GM06990 (cell line): ENCODE results near the gene SLIT1.

Experiments used
- DNase-seq: peaks from one replicate; pipeline ENCODE4 v3.0.0-alpha.2; 2011; ENCODE audit not compliant: insufficient read length; ENCODE audit errors: extremely low read depth
- H3K27me3 ChIP-seq: replicated peaks from 2 replicates; pipeline ENCODE4 v1.6.0; 2011; ENCODE audit warnings: low read length; ENCODE audit not compliant: control insufficient read depth, insufficient read depth
- H3K36me3 ChIP-seq: 2 replicates; pipeline ENCODE4 v1.5.1; 2011; ENCODE audit warnings: low read length; ENCODE audit not compliant: control insufficient read depth, insufficient read depth
- H3K4me3 ChIP-seq: replicated peaks from 2 replicates; pipeline ENCODE4 v1.5.1; 2011; ENCODE audit warnings: low read depth, mild to moderate bottlenecking, control low read depth, low read length
- TF ChIP-seq, protein P1 (sequence below): IDR thresholded peaks from 2 replicates; pipeline ENCODE4 v1.5.1; 2011; ENCODE audit warnings: low read length, control low read depth, mild to moderate bottlenecking, inconsistent platforms; ENCODE audit not compliant: insufficient read depth, poor library complexity, severe bottlenecking

SLIT1 gene

DNA sequence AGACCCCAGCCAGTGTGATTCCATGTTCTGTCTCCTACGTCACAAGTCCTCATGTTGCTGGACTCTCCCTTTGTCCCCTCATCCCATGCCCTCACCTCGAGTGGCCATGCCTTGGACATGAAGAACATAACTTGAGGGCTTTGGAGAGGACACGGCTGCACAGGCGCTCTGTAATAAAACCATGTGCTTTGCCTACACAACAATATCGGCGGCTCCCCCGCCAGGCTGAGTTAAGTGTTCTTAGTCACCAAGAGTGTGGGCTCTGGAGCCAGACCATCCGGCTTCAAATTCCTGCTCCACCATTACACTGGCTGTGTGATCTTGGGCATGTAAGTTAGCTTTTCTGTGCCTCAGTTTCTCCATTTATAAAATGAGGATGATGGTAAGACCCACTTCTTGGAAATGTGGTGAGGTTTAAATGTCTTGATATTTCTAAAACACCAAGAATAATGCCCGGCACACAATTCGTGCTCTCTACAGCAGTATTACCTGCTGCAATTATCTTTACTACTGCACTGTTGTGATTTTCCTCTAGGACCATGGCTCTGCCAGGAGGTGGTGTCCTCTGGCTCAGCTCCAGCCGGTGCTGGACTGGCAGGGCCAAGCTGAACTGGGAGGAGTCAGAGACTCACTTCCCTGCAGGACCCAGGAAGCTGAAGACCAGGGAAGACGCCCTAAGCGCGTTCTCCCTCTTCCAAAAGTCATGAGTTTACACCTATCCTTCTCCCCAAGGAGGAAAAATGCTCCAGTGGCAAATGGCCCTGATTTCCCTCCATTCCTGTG, 15.7 kb downstream of the SLIT1 start:
- TF ChIP-seq, protein P1, sequence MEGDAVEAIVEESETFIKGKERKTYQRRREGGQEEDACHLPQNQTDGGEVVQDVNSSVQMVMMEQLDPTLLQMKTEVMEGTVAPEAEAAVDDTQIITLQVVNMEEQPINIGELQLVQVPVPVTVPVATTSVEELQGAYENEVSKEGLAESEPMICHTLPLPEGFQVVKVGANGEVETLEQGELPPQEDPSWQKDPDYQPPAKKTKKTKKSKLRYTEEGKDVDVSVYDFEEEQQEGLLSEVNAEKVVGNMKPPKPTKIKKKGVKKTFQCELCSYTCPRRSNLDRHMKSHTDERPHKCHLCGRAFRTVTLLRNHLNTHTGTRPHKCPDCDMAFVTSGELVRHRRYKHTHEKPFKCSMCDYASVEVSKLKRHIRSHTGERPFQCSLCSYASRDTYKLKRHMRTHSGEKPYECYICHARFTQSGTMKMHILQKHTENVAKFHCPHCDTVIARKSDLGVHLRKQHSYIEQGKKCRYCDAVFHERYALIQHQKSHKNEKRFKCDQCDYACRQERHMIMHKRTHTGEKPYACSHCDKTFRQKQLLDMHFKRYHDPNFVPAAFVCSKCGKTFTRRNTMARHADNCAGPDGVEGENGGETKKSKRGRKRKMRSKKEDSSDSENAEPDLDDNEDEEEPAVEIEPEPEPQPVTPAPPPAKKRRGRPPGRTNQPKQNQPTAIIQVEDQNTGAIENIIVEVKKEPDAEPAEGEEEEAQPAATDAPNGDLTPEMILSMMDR, result no peak
- Histone ChIP-seq H3K36me3 (no peaks in the 10 kb centered on the region), H3K4me3 (no peak overlapping the region), H3K27me3 (no peaks in the 10 kb centered on the region)
- DNase-seq, result no peak

DNA sequence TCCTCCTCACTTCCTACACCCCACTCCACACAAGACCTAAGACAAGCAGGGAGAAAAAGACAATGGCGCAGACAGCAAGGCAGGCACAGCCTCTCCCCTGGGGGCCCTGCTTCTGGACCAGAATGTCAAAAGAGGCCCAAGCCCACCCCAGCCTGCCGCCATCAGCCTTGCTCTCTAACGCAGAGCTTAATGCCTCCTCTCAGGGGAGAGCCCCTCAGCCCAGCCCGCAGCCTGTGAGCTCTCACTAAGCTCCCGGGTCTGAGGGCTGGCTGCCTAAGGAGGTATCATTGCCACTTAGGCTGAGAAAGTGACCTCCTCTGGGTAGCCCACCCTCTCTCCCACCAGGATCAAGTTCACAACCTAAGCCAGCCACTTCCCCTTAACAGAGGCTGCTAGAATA, 16.7 kb downstream of the SLIT1 start:
- no peak for DNase-seq
- Histone ChIP-seq H3K4me3 (no peak overlapping the region), H3K27me3 (no peaks in the 10 kb centered on the region), H3K36me3 (no peaks in the 10 kb centered on the region)
- TF ChIP-seq, protein P1, result no peak

DNA sequence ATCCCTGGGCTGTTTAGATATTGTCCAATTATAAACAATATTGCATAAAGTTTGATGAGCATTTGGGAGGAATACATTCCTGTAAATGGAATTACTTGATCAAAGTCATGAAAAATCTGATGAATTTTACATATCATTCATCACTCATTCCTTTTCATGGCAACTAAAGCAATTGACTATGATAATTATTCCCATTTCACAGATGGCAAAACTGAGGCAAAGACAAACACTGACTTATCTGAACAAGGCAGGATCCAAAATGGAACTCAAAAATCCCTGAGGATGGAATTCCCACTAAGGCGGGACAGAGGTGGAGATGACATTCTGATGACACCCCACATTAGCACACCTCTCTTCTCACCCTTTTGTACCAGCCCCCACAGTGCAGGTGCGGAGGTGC, 17.1 kb downstream of the SLIT1 start:
- Histone ChIP-seq H3K27me3 (no peaks in the 10 kb centered on the region), H3K4me3 (no peak overlapping the region), H3K36me3 (no peaks in the 10 kb centered on the region)
- TF ChIP-seq, protein P1, result no peak
- no peak for DNase-seq

DNA sequence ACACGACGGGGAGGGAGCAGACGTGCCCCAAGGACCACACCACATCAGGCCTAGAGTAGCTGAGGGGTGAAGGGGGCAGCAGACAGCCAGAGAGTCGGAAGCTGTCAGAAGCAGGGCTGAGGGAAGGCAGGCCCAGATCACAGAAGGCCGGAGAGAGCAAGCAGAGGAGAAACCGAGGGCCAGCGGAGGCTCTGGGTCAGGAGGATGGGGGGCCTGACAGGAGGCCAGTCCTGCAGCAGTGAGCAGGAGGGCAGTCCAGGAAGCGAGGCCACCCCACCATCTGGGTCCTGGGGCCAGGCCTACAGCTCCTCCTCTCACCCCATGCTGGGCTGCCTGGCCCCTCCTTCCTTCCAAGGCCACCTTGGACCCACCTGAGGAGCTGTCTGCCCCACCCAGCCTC, 20.3 kb downstream of the SLIT1 start:
- DNase-seq, result no peak
- Histone ChIP-seq H3K36me3 (no peaks in the 10 kb centered on the region), H3K4me3 (no peak overlapping the region), H3K27me3 (no peaks in the 10 kb centered on the region)
- TF ChIP-seq, protein P1, result no peak

DNA sequence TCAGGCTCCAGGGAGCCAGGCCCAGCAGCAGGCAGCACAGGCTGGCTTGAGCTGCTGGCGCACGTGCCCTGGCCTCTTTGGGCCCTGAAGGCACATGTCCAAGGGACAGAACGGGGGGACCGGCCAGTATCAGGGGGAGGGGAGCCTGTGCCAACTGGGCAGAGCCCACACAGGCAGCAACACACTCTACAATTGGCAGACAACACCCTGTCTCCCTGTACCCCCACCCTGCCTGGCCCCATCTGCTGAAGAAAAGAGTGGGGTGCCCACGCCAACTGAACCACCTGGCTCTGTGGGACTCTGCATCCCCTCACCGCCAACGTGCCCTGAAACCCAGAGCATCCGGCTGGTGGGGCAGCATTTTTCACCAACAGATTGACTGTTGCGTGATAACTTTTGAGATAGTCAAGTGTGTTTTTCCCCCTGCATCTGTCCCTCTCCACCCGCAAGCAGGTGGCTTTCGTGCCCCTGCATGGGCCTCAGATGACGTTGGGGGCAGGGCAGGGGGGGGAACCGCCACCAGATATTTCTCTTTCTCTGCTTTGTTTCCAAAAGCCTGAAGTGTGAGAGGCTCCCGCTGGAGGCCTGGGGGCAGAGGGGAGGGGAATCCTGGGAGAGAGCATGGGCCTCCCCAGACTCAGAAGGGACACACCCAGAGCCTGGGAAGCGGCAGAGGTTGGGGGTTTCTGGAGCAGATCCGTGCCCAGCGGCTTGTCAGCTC, 21.8 kb downstream of the SLIT1 start:
- no peak for DNase-seq
- TF ChIP-seq, protein P1, result no peak
- Histone ChIP-seq H3K4me3 (no peak overlapping the region), H3K36me3 (no peaks in the 10 kb centered on the region), H3K27me3 (no peaks in the 10 kb centered on the region)
